OCI-M1 (cell line): ENCODE measurements around the gene HSPA5.
"Not testable (repeated sequence)": the region's sequence is repeated elsewhere in the genome, so short reads cannot be mapped to it uniquely, and the experiment has no call there.

Source experiments
- DNase-seq: peaks from one replicate; lab custom pipeline; 2025; lab: John Stamatoyannopoulos, UW

The HSPA5 gene

DNA sequence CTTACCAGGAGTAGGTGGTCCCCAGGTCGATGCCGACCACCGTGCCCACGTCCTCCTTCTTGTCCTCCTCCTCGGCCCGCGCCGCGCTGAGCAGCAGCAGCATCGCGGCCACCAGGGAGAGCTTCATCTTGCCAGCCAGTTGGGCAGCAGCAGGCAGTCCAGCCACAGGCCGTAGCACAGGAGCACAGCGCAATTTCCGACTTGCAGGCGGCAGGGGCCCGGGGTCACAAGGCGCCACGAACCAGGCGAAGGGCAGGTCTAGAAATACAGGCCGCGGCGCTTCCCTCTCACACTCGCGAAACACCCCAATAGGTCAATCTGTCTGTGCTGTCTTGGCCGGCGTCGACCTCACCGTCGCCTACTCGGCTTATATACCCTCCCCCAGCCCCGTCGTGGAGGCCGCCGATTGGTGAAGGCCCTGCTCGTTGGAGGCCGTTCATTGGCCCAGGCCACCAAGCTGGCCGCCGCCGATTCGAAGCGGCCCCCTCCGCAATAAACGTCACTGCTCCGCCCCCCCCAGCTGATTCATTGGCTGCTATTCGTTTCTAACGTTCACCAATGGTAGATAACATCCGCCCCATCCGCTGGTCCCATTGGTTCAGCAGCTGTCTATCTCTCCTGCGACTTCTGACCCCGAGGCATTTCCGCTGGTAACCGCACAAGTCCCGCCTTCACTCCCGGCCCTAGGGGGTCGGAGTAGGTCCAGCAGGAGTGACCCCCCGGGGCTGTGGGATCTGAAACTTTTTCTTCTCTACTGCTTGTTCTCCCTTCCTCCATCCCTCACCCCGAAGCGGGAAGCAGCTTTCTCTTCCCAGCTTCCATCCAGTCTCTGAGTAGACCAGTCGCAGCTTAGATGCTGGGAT is at the start of gene HSPA5:
HSPA5 (minus strand) TSS at position 344 of the 863 bp plus-strand sequence; CDS start at position 127, 217 bp downstream.
- DNase-seq, result peak; percentile 99

DNA sequence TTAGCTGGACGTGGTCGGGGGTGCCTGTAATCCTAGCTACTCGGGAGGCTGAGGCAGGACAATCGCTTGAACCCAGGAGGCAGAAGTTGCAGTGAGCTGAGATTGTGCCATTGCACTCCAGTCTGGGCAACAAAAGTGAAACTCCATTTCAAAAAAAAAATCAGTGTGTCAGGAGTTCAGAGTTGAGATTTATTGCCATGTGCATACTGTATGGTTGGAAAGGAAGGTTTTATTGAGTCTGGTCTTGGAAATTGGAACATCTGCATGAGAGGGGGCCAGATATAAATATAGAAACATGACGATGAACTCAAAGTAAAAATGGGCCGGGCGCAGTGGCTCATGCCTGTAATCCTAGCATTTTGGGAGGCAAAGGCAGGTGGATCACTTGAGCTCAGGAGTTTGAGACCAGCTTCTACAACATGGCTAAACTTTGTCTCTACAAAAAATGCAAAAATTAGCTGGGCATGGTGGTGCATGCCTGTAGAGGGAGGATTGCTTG is 45.8 kb upstream of the HSPA5 start:
- DNase-seq, result not testable (repeated sequence)

DNA sequence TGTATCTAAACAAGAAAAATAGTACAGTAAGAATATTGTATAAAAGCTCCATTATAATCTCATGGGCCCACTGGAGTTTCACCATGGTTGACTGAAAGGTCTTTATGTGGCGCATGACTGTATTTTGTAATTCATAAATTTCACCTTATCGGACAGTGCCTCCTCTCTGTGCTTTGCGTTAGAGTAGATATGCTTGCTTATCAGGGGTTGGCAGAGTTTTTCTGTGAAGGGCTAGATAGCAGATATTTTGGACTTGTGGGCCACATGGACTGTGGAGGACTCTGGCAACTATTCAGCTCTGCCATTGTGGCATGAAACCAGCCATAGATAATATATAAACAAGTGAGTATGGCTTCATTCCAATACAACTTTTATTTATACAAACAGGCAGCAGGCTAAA is 43.7 kb upstream of the HSPA5 start:
- peak; percentile 99 for DNase-seq

GRCh38 chr9:125280945-125281344 is 39.8 kb upstream of the HSPA5 start:
- DNase-seq, result peak; percentile 14

GRCh38 chr9:125277411-125277810 is 36.3 kb upstream of the HSPA5 start:
- no peak for DNase-seq

GRCh38 chr9:125276771-125277170 is 35.6 kb upstream of the HSPA5 start:
- no peak for DNase-seq

DNA sequence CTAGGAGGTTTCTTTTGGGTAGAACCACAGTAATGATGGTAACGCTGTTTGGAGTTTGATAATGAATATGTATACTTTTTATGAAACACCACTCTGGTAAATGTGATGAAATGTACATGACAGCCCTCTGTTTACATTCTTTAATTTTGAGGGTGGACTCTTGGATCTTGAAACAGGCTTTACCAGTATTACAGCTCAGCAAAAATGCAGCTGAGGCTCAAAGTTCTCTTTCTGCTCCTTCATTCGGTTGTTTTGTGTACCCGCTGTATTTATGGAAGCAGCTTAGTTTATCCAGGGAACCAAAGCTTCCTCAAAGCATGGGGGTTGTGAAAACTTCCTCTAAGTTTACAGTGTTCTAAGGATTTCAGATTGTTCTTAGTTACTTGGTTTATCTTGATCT is 31.6 kb upstream of the HSPA5 start:
- no peak for DNase-seq

GRCh38 chr9:125271081-125271480 is 29.9 kb upstream of the HSPA5 start:
- DNase-seq, result no peak

DNA sequence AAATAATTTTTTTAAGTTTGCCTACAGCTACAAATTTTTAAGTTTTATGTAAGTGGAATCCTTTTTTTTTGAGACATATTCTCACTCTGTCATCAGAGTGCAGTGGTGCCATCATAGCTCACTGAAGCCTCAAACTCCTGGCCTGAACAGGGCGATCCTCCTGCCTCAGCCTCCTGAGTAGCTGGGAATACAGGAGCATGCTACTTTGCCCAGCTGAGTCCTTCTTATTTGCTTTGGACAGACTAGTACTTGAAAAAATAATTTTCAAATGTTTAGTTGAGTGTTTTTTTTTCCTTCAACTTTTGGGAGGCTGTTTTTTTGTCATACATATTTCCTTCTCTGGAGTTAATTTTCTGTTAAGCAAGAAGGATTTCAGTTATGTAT is 27.9 kb upstream of the HSPA5 start:
- DNase-seq, result no peak

DNA sequence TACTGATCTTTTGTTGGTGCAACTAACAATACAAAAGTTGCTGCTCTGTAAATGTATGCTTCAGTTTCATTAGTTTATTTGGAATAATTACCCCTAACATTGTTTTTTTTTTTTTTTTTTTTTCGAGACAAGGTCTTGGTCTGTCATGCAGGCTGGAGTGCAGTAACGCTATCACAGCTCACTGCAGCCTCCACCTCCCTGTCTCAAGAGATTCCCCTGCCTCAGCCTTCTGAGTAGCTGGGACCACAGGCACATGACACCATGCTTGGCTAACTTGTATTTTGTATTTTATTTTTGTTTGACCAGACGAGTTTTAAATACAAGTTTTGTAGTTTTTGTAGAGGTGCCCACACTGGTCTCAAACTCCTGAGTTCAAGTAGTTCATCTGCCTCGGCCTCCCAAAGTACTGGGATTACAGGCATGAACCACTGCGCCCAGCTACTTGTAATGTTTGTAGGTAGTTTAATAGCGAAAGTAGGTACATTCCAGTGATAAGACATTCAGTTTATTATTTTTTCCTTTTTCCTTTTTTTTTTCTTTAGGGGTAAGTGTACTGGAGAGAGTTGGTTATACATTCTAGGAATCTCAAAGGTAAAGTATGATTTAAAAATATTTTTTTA is 27.4 kb upstream of the HSPA5 start:
- DNase-seq, result no peak

DNA sequence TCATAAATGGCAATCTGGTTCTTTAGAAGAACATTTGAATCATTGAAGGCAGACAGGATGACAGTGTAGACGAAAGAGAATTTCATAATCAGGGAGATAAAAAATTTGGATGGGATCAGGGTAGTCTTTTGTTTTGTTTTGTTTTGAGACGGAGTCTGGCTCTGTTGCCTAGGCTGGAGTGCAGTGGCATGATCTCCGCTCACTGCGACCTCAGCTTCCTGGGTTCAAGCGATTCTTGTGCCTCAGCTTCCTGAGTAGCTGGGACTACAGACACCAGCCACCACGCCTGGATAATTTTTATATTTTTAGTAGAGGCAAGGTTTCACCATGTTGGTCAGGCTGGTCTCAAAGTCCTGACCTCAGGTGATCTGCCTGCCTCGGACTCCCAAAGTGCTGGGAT is 22.9 kb upstream of the HSPA5 start:
- DNase-seq, result not testable (repeated sequence)

- peak; percentile 72 for DNase-seq
Measured at GRCh38 chr9:125262294-125262991, 21.3 kb upstream of the HSPA5 start.

- DNase-seq, result peak; percentile 98
Measured at GRCh38 chr9:125261501-125262293, 20.6 kb upstream of the HSPA5 start, which contains the start of gene GAPVD1. Gene GAPVD1 (plus strand): TSS chr9:125261826. CDS start chr9:125298922, 37,096 bp downstream.

DNA sequence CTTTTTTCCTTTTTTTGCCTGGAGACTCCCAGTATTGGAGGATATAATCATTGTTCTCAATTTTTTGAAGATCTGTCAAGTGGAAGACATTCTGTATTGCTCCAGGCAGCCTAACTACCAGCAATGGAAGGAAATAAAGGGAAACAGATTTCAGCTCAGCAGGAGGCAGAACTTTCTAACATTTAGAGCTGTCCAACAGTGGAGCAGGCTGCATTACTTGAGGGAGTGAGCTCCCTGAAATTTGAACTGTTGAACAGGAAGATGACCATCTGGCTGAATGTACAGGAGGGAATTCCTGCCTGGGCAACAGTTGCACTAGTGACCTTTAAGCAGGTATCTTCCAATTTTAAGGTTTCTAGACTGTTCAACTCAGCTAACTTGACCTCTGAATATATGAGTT is 19.4 kb upstream of the HSPA5 start:
- DNase-seq, result peak; percentile 37

DNA sequence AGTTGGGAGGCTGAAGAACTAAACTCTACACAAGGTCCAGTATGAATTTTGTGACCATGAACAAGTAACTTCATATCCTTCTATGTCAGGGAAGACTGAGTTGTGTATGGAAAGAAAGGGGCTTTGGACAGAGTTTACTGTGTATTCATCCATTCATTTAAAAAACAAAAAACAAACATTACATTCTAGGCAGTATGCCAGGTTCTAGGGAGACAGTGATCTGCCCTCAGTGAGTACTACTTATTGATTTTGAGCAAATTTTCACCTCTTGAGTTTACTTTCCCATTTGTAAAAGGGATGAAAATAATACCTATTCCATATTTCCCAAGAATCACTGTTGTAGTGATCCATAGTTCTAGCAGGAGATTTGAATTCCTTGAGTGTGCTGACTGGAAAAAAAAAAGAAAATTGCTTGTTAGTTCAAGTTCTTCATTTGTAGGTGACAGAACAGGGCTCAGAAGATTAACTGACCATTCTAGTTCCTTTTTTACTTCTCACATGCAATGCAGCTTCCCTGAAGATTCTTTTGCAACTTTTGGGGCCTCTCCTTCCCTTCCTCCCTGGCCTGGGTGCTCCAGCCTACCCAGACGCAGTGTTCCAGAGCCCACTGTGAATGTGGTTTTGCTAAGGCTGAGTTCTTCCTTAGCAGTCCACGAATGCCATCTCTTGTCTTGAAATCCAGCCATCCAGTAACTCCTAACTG is 17.8 kb upstream of the HSPA5 start:
- peak; percentile 81 for DNase-seq

DNA sequence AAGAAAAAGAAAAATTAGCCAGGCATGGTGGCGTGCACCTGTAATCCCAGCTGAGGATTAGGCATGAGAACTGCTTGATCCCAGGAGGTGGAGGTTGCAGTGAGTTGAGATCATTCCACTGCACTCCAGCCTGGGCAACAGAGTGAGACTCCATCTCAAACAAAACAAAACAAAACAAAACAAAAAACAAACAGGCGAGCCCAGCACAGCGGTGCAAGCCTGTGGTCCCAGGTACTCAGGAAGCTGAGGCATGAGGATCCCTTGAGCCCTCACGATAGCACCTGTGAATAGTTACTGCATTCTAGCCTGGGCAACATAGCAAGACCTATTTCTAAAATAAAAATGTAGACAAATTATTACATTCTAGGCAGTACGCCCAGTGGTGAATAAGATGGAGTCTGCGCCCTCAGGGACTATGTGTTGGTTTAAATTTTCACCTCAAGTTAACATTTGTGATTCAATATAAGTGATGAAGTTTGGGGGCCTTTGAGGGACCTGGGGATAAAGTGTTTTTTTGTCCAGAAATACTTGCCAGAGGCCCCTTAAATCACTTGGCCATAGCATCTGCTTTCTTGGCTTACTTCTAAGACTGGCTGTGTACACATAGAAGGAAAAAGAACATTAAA is 17.1 kb upstream of the HSPA5 start:
- no peak for DNase-seq

GRCh38 chr9:125255781-125256391 is 14.7 kb upstream of the HSPA5 start:
- DNase-seq, result peak; percentile 73

GRCh38 chr9:125254231-125254630 is 13.1 kb upstream of the HSPA5 start:
- DNase-seq, result no peak

GRCh38 chr9:125246261-125246667 is 5.1 kb upstream of the HSPA5 start:
- peak; percentile 81 for DNase-seq

- no peak for DNase-seq
Measured at GRCh38 chr9:125243792-125244260, 2.7 kb upstream of the HSPA5 start.
